ENCODE measurements around the gene CLDN34. TPM values are rescaled to one million over a fixed set of nuclear protein-coding genes. Genes with fewer than 3 reads are reported as not detected.

The CLDN34 gene
- total RNA-seq, 1 donor from 2014 or later: 0.33 TPM

DNA sequence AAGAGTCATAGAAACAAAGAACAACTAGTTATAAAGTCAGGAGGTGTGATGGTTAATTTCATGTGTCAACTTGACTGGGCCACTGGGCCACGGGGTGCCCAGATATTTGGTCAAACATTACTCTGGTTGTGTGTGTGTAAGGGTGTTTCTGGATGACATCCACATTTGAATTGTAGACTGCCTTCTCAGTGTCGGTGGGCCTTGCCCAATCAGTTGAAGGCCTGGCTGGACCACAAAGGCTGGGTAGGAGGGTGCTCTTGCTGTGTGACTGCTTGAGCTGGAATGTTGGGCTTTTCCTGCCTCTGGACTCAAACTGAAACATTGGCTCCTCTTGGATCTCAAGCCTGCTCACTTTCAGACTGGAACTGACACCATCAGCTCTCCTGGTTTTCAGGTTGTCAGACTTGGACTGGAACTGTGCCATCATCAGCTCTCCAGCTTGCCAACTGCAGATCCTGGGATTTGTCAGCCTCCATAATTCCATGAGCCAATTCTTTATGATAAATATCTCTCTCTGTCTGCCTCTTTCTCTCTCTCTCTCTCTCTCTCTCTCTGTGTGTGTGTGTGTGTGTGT, 41.4 kb downstream of the CLDN34 start:
- H3K4me3 Mint-ChIP-seq: no peak overlapping the region
- H3K36me3 Mint-ChIP-seq (ENCODE audit: low read depth): no peaks in the 10 kb centered on the region
- TF ChIP-seq, protein P1, sequence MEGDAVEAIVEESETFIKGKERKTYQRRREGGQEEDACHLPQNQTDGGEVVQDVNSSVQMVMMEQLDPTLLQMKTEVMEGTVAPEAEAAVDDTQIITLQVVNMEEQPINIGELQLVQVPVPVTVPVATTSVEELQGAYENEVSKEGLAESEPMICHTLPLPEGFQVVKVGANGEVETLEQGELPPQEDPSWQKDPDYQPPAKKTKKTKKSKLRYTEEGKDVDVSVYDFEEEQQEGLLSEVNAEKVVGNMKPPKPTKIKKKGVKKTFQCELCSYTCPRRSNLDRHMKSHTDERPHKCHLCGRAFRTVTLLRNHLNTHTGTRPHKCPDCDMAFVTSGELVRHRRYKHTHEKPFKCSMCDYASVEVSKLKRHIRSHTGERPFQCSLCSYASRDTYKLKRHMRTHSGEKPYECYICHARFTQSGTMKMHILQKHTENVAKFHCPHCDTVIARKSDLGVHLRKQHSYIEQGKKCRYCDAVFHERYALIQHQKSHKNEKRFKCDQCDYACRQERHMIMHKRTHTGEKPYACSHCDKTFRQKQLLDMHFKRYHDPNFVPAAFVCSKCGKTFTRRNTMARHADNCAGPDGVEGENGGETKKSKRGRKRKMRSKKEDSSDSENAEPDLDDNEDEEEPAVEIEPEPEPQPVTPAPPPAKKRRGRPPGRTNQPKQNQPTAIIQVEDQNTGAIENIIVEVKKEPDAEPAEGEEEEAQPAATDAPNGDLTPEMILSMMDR (conservative IDR thresholded peaks at IDR 0.05): no peak
- no peaks in the 10 kb centered on the region for H3K9me3 Mint-ChIP-seq
- no peaks in the 10 kb centered on the region for H3K27me3 Mint-ChIP-seq (ENCODE audit: low read depth)
- H3K27ac Mint-ChIP-seq (ENCODE audit: unreplicated experiment): no peak overlapping the region
- DNase-seq (ENCODE audit: low read depth, low spot score): no peak
- peaks cover 22% of the 10 kb centered on the region for H3K4me1 Mint-ChIP-seq

DNA sequence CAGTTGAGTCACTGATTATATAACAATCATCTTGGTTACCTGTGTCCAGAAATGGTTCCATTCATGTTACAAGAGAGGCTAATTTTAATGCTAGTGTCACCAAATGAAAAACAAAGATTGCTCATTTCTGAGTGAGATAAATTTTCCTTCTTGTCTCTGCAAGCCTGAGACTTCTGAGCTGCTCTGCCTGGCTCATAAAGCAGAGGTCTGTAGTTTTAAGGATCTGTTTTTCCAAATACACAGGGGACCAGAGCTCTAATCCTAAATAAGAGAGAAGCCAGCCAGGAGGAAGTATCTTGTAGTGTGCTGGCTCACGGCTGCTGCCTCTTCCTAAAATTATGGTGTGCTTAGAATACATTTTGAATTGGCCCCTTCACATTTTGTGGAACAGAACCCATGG, 42.6 kb downstream of the CLDN34 start:
- Mint-ChIP-seq H3K27ac (ENCODE audit: unreplicated experiment) (no peak overlapping the region), H3K4me1 (peaks cover 25% of the 10 kb centered on the region), H3K36me3 (ENCODE audit: low read depth) (no peaks in the 10 kb centered on the region), H3K27me3 (ENCODE audit: low read depth) (no peaks in the 10 kb centered on the region), H3K9me3 (no peaks in the 10 kb centered on the region), H3K4me3 (no peak overlapping the region)
- TF ChIP-seq, protein P1 (conservative IDR thresholded peaks at IDR 0.05): no peak
- no peak for DNase-seq (ENCODE audit: low read depth, low spot score)

DNA sequence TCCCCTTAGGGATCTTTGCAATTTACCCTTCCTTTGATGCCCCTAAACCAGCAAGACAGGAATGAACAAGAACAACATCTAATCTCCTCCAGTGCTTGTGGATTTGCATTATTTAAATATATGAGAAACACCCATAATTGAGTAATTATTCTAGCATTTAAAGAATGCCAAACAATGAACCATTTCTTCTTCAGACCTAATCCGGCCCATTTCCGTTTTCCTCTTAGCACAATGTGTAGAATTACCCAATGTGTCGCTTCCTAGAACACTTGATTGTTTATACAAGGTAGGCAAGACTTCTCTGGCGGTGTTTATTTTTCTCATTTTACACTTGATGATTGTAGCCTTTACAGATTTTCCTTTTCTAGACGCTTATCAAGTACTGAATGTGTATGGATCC, 43.5 kb downstream of the CLDN34 start:
- Mint-ChIP-seq H3K27me3 (ENCODE audit: low read depth) (no peaks in the 10 kb centered on the region), H3K36me3 (ENCODE audit: low read depth) (no peaks in the 10 kb centered on the region), H3K4me1 (peaks cover 25% of the 10 kb centered on the region), H3K27ac (ENCODE audit: unreplicated experiment) (no peak overlapping the region), H3K9me3 (no peaks in the 10 kb centered on the region), H3K4me3 (peak overlapping the region; percentile 36)
- no peak for DNase-seq (ENCODE audit: low read depth, low spot score)
- TF ChIP-seq, protein P1 (conservative IDR thresholded peaks at IDR 0.05): no peak

DNA sequence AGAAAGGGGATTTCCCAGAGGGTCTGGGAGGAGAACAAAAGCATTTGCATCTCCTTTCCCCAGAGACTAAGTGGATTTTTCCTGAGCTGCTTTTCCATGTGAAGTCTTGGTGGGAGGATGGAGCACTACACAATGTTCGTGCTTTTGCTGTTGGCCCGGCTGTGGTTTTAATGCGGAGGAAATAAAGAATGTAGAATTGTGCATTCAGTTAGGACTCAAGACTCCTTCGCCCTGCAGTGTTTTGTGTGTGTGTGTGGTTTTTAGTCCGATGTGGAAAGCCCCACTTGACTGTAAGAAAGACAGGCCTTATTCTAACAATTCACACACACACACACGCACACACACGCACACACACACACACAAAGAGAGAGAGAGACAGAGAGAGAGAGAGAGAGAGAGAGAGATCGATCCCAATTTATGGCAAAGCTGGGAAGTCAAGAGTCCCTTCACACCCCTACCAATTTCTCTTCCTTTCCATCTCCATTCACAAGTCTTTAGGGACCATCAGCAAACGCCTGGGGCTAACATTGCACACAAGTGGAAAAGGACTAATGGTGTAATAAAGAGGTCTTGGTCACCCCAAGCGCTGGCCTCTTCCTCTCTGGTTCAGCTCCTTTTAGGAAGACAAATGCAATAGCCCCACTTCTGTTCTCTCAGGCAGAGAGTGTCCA, 44.2 kb downstream of the CLDN34 start:
- H3K27ac Mint-ChIP-seq (ENCODE audit: unreplicated experiment): peak overlapping the region; percentile 29
- H3K27me3 Mint-ChIP-seq (ENCODE audit: low read depth): no peaks in the 10 kb centered on the region
- H3K4me1 Mint-ChIP-seq: peaks cover 25% of the 10 kb centered on the region
- TF ChIP-seq, protein P1 (conservative IDR thresholded peaks at IDR 0.05): no peak
- DNase-seq (ENCODE audit: low read depth, low spot score): no peak
- peak overlapping the region; percentile 50 for H3K4me3 Mint-ChIP-seq
- H3K36me3 Mint-ChIP-seq (ENCODE audit: low read depth): no peaks in the 10 kb centered on the region
- H3K9me3 Mint-ChIP-seq: no peaks in the 10 kb centered on the region

DNA sequence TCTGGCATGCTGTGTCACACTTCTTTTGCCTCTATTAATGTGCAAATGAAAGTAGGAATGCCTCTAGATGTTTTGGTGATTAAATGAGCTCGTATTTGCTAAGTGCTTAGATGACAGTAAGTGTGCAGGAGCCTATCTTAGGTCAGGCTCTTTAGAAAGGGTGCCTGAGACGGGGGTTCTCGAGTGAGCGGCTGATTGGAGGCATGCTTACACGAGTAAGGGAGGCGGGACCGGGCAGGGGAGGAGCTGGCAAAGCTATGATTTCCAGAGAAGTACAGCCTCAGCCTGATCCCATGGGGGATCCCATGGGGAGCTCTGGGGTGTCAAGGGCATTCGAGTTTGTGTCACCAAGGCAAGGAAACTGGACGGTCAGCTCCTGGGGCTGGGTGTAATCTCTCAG, 44.8 kb downstream of the CLDN34 start:
- H3K36me3 Mint-ChIP-seq (ENCODE audit: low read depth): no peaks in the 10 kb centered on the region
- H3K4me1 Mint-ChIP-seq: peaks cover 30% of the 10 kb centered on the region
- H3K4me3 Mint-ChIP-seq: peak overlapping the region; percentile 50
- no peak overlapping the region for H3K27ac Mint-ChIP-seq (ENCODE audit: unreplicated experiment)
- no peak for DNase-seq (ENCODE audit: low read depth, low spot score)
- H3K9me3 Mint-ChIP-seq: no peaks in the 10 kb centered on the region
- TF ChIP-seq, protein P1 (conservative IDR thresholded peaks at IDR 0.05): no peak
- no peaks in the 10 kb centered on the region for H3K27me3 Mint-ChIP-seq (ENCODE audit: low read depth)
